ENCODE measurements around the gene TTN. TPM values are rescaled to one million over a fixed set of nuclear protein-coding genes. Genes with fewer than 3 reads are reported as not detected.

Gene TTN
- total RNA-seq, 3 donors from 2014 or later: 2.9 to 23.4 (median 3.5) TPM

GRCh38 chr2:178683877-178684276 lies 123.3 kb downstream of the TTN start:
- DNase-seq (ENCODE audit: low spot score in 2 of 2): no peak
- Histone ChIP-seq H3K4me3 (no peak overlapping the region), H3K27ac (no peak overlapping the region), H3K36me3 (no peaks in the 10 kb centered on the region), H3K9me3 (no peaks in the 10 kb centered on the region), H3K4me1 (no peaks in the 10 kb centered on the region), H3K27me3 (no peaks in the 10 kb centered on the region)
- TF ChIP-seq POLR2A (IDR thresholded peaks at IDR 0.05) (no peak), POLR2AphosphoS5 (IDR thresholded peaks at IDR 0.05) (no peak), CTCF (IDR thresholded peaks at IDR 0.05) (no peak)
- intact Hi-C loops (cut with DNase I; ENCODE audit: low total_unique reads): no loop called here

GRCh38 chr2:178681081-178681480 lies 126.1 kb downstream of the TTN start:
- intact Hi-C loops (cut with DNase I; ENCODE audit: low total_unique reads): no loop called here
- no peaks in the 10 kb centered on the region for H3K27me3 ChIP-seq
- no peaks in the 10 kb centered on the region for H3K36me3 ChIP-seq
- H3K27ac ChIP-seq: no peak overlapping the region
- no peaks in the 10 kb centered on the region for H3K4me1 ChIP-seq
- H3K9me3 ChIP-seq: no peaks in the 10 kb centered on the region
- DNase-seq (ENCODE audit: low spot score in 2 of 2): no peak
- no peak for TF ChIP-seq CTCF (IDR thresholded peaks at IDR 0.05)
- TF ChIP-seq POLR2AphosphoS5 (IDR thresholded peaks at IDR 0.05): no peak
- TF ChIP-seq POLR2A (IDR thresholded peaks at IDR 0.05): no peak
- no peak overlapping the region for H3K4me3 ChIP-seq

GRCh38 chr2:178679891-178680290 lies 127.3 kb downstream of the TTN start:
- Histone ChIP-seq H3K36me3 (no peaks in the 10 kb centered on the region), H3K4me1 (no peaks in the 10 kb centered on the region), H3K4me3 (no peak overlapping the region), H3K27ac (no peak overlapping the region), H3K9me3 (no peaks in the 10 kb centered on the region), H3K27me3 (no peaks in the 10 kb centered on the region)
- TF ChIP-seq CTCF (IDR thresholded peaks at IDR 0.05) (no peak), POLR2AphosphoS5 (IDR thresholded peaks at IDR 0.05) (no peak), POLR2A (IDR thresholded peaks at IDR 0.05) (no peak)
- DNase-seq (ENCODE audit: low spot score in 2 of 2): no peak
- intact Hi-C loops (cut with DNase I; ENCODE audit: low total_unique reads): no loop called here

- no peaks in the 10 kb centered on the region for H3K4me1 ChIP-seq
- no peak overlapping the region for H3K4me3 ChIP-seq
- intact Hi-C loops (cut with DNase I; ENCODE audit: low total_unique reads): no loop called here
- DNase-seq (ENCODE audit: low spot score in 2 of 2): no peak
- TF ChIP-seq POLR2A (IDR thresholded peaks at IDR 0.05) (no peak), POLR2AphosphoS5 (IDR thresholded peaks at IDR 0.05) (no peak), CTCF (IDR thresholded peaks at IDR 0.05) (no peak)
- no peaks in the 10 kb centered on the region for H3K27me3 ChIP-seq
- no peaks in the 10 kb centered on the region for H3K9me3 ChIP-seq
- H3K27ac ChIP-seq: no peak overlapping the region
- no peaks in the 10 kb centered on the region for H3K36me3 ChIP-seq
Measured at GRCh38 chr2:178677599-178677998, 129.6 kb downstream of the TTN start.

GRCh38 chr2:178676046-178676445 lies 131.2 kb downstream of the TTN start:
- Histone ChIP-seq H3K4me3 (no peak overlapping the region), H3K9me3 (no peaks in the 10 kb centered on the region), H3K27me3 (no peaks in the 10 kb centered on the region), H3K27ac (no peak overlapping the region), H3K36me3 (no peaks in the 10 kb centered on the region), H3K4me1 (no peaks in the 10 kb centered on the region)
- TF ChIP-seq CTCF (IDR thresholded peaks at IDR 0.05) (no peak), POLR2A (IDR thresholded peaks at IDR 0.05) (no peak), POLR2AphosphoS5 (IDR thresholded peaks at IDR 0.05) (no peak)
- intact Hi-C loops (cut with DNase I; ENCODE audit: low total_unique reads): no loop called here
- DNase-seq (ENCODE audit: low spot score in 2 of 2): no peak

All from breast epithelium (tissue), 4 donors.